H1 (cell line): ENCODE results near the gene PLCB4. TPM values are rescaled to one million over a fixed set of nuclear protein-coding genes. Genes with fewer than 3 reads are reported as not detected.

Experiments
- CTCF ChIA-PET: fragments of 300-600 bp; sonication (Branson Sonifier 250); formaldehyde crosslinking; loops from one replicate; lab custom pipeline; 2021; ENCODE audit not compliant: partially characterized antibody; lab: Charles Lee
- POLR2A ChIA-PET: fragments of 300-600 bp; sonication (Branson Sonifier 250); formaldehyde crosslinking; loops from one replicate; lab custom pipeline; 2021; ENCODE audit warnings: inconsistent platforms; ENCODE audit not compliant: partially characterized antibody; lab: Charles Lee
- DNase-seq, 2 experiments: peaks; one replicate each; pipeline versions ENCODE4 v3.0.0 to v3.0.0-alpha.2; 2010 to 2022; ENCODE audit warnings: low spot score in 2 of 2, low read depth in 1 of 2, mixed read lengths in 1 of 2
- FAIRE-seq: peaks from 2 replicates; lab custom pipeline; 2011; peaks lifted over from hg19 to GRCh38; lab: Jason Lieb, UNC
- H2AFZ ChIP-seq: 2 replicates; pipeline ENCODE4 v1.8.1; 2012; ENCODE audit warnings: low read length, inconsistent platforms
- H2AK5ac ChIP-seq: 2 replicates; pipeline ENCODE4 v1.6.1; 2013; ENCODE audit warnings: low read depth, low read length
- H2BK120ac ChIP-seq: replicated peaks from 2 replicates; pipeline ENCODE3; 2013; ENCODE audit warnings: low read depth, low read length, inconsistent platforms
- H2BK12ac ChIP-seq: 2 replicates; pipeline ENCODE4 v1.6.1; 2013; ENCODE audit warnings: low read depth, low read length
- H2BK15ac ChIP-seq: 2 replicates; pipeline ENCODE4 v1.6.1; 2013; ENCODE audit warnings: low read length
- H2BK20ac ChIP-seq: 2 replicates; pipeline ENCODE4 v1.6.1; 2013; ENCODE audit warnings: low read length
- H2BK5ac ChIP-seq: 2 replicates; pipeline ENCODE4 v1.6.1; 2013; ENCODE audit warnings: low read depth, low read length
- H3K14ac ChIP-seq: 2 replicates; pipeline ENCODE4 v1.6.1; 2013; ENCODE audit warnings: inconsistent platforms; ENCODE audit not compliant: insufficient read length
- H3K18ac ChIP-seq: 2 replicates; pipeline ENCODE4 v1.6.1; 2013; ENCODE audit warnings: low read length; ENCODE audit errors: extremely low read depth
- H3K23ac ChIP-seq: 2 replicates; pipeline ENCODE4 v1.6.1; 2013; ENCODE audit warnings: inconsistent platforms; ENCODE audit not compliant: insufficient read length
- H3K23me2 ChIP-seq: 2 replicates; pipeline ENCODE4 v1.6.1; 2013; ENCODE audit warnings: low read depth, low read length
- H3K27ac ChIP-seq: 2 replicates; pipeline ENCODE4 v1.6.1; 2011; ENCODE audit warnings: low read depth, low read length, inconsistent platforms
- H3K27me3 ChIP-seq, 4 experiments: replicated peaks in 1 of 4; 1 replicate in 1 of 4; 2 replicates in 3 of 4; pipeline versions ENCODE4 v1.6.1 to v1.8.1; 2011 to 2013; ENCODE audit warnings: low read length in 3 of 4, mild to moderate bottlenecking in 3 of 4, inconsistent platforms in 2 of 4, mixed read lengths in 2 of 4, moderate library complexity in 1 of 4; ENCODE audit not compliant: control insufficient read depth in 3 of 4, insufficient read depth in 3 of 4; ENCODE audit errors: extremely low read depth in 1 of 4
- H3K36me3 ChIP-seq, 4 experiments: 2 replicates each; pipeline versions ENCODE4 v1.6.1 to v1.8.1; 2011 to 2013; ENCODE audit warnings: mild to moderate bottlenecking in 4 of 4, low read length in 3 of 4, moderate library complexity in 2 of 4, control low read depth in 1 of 4, inconsistent platforms in 1 of 4; ENCODE audit not compliant: insufficient read depth in 4 of 4, control insufficient read depth in 2 of 4
- H3K4ac ChIP-seq: replicated peaks from 2 replicates; pipeline ENCODE3; 2013; ENCODE audit warnings: low read length, low read depth, mixed read lengths, inconsistent platforms; ENCODE audit not compliant: insufficient read length
- H3K4me1 ChIP-seq, 4 experiments: replicated peaks in 1 of 4; 1 replicate in 1 of 4; 2 replicates in 3 of 4; pipeline versions ENCODE4 v1.6.1 to v1.8.1; 2011 to 2013; ENCODE audit warnings: low read length in 3 of 4, inconsistent platforms in 2 of 4, mixed read lengths in 1 of 4; ENCODE audit not compliant: insufficient read depth in 4 of 4, control insufficient read depth in 3 of 4
- H3K4me2 ChIP-seq, 2 experiments: 2 replicates each; pipeline versions ENCODE4 v1.6.1 to v1.8.1; 2011 to 2013; ENCODE audit warnings: low read depth in 2 of 2, low read length in 2 of 2, control low read depth in 1 of 2, inconsistent platforms in 1 of 2, mild to moderate bottlenecking in 1 of 2; ENCODE audit not compliant: insufficient read depth in 1 of 2
- H3K4me3 ChIP-seq, 4 experiments: fragments of 200-600, 300-600 bp in 1 of 4; sonication (generic), shearing (Covaris generic), sonication (Bioruptor Twin) in 1 of 4; 2 replicates each; pipeline versions ENCODE4 v1.5.1 to v1.8.1; 2011 to 2016; ENCODE audit warnings: low read length in 4 of 4, low read depth in 3 of 4, control low read depth in 2 of 4, inconsistent platforms in 2 of 4, mild to moderate bottlenecking in 2 of 4, mixed read lengths in 1 of 4, moderate library complexity in 1 of 4; ENCODE audit not compliant: insufficient read depth in 2 of 4; ENCODE audit errors: extremely low read depth in 1 of 4
- H3K56ac ChIP-seq: replicated peaks from 2 replicates; pipeline ENCODE3; 2013; ENCODE audit warnings: low read depth, mild to moderate bottlenecking, mixed read lengths, low read length, inconsistent platforms; ENCODE audit not compliant: insufficient read length
- H3K79me1 ChIP-seq: 2 replicates; pipeline ENCODE4 v1.6.1; 2013; ENCODE audit warnings: low read depth, low read length, control low read depth
- H3K79me2 ChIP-seq, 2 experiments: 2 replicates each; pipeline versions ENCODE4 v1.6.1 to v1.8.1; 2012 to 2013; ENCODE audit warnings: low read length in 2 of 2, mild to moderate bottlenecking in 2 of 2, inconsistent platforms in 1 of 2; ENCODE audit not compliant: insufficient read depth in 2 of 2, control insufficient read depth in 1 of 2
- H3K9ac ChIP-seq, 4 experiments: replicated peaks in 1 of 4; 1 replicate in 1 of 4; 2 replicates in 3 of 4; pipeline versions ENCODE4 v1.6.1 to v1.8.1; 2011 to 2013; ENCODE audit warnings: low read depth in 3 of 4, low read length in 3 of 4, control low read depth in 2 of 4, mild to moderate bottlenecking in 2 of 4, moderate library complexity in 2 of 4, inconsistent platforms in 1 of 4; ENCODE audit errors: extremely low read depth in 1 of 4
- H3K9me3 ChIP-seq, 2 experiments: 2 replicates each; pipeline versions ENCODE4 v1.6.1 to v1.8.1; 2012 to 2013; ENCODE audit warnings: mild to moderate bottlenecking in 2 of 2, moderate library complexity in 2 of 2, control low read depth in 1 of 2, inconsistent platforms in 1 of 2, low read depth in 1 of 2, low read length in 1 of 2, mixed read lengths in 1 of 2; ENCODE audit not compliant: insufficient read depth in 2 of 2
- H4K20me1 ChIP-seq, 2 experiments: replicated peaks in 1 of 2; 2 replicates each; pipeline versions ENCODE3 to v1.8.1; 2011 to 2013; ENCODE audit warnings: inconsistent platforms in 2 of 2, low read length in 2 of 2, mild to moderate bottlenecking in 1 of 2; ENCODE audit not compliant: insufficient read depth in 2 of 2, control insufficient read depth in 1 of 2
- H4K5ac ChIP-seq: 2 replicates; pipeline ENCODE4 v1.6.1; 2013; ENCODE audit warnings: low read length, low read depth, mixed read lengths, inconsistent platforms; ENCODE audit not compliant: insufficient read length
- H4K8ac ChIP-seq: 2 replicates; pipeline ENCODE4 v1.8.0; 2013; ENCODE audit warnings: mild to moderate bottlenecking, moderate library complexity, low read length, inconsistent platforms; ENCODE audit not compliant: insufficient read depth; ENCODE audit errors: extremely low read depth
- H4K91ac ChIP-seq: replicated peaks from 2 replicates; pipeline ENCODE3; 2013; ENCODE audit warnings: low read length, mixed read lengths, inconsistent platforms; ENCODE audit not compliant: insufficient read length
- BACH1 ChIP-seq: IDR thresholded peaks from 2 replicates; pipeline ENCODE4 v1.6.1; 2012; ENCODE audit warnings: low read length, improper control_type of control experiment
- BCL11A ChIP-seq, 2 experiments: IDR thresholded peaks; one replicate each; pipeline ENCODE4 v1.6.1; 2011; ENCODE audit warnings: low read depth in 2 of 2, low read length in 2 of 2, mild to moderate bottlenecking in 2 of 2
- CHD1 ChIP-seq: IDR thresholded peaks from 2 replicates; pipeline ENCODE4 v1.6.1; 2012; ENCODE audit warnings: low read depth, low read length, improper control_type of control experiment
- CREB1 ChIP-seq: IDR thresholded peaks from 2 replicates; pipeline ENCODE4 v1.6.1; 2012; ENCODE audit warnings: inconsistent platforms
- FOSL1 ChIP-seq: IDR thresholded peaks from 2 replicates; pipeline ENCODE4 v1.6.1; 2011; ENCODE audit warnings: mild to moderate bottlenecking, low read depth, low read length, moderate library complexity; ENCODE audit not compliant: insufficient read depth
- HDAC2 ChIP-seq, 2 experiments: fragments of 300-600 bp in 1 of 2; sonication (generic) in 1 of 2; IDR thresholded peaks; 2 replicates each; pipeline ENCODE4 v1.6.1; 2011 to 2012; ENCODE audit warnings: low read depth in 2 of 2, low read length in 2 of 2, mild to moderate bottlenecking in 2 of 2, moderate library complexity in 2 of 2, borderline replicate concordance in 1 of 2, inconsistent platforms in 1 of 2
- HDAC6 ChIP-seq: IDR thresholded peaks from one replicate; pipeline ENCODE4 v1.7.1; 2012; ENCODE audit warnings: low read depth, mild to moderate bottlenecking, inconsistent platforms, low read length, moderate library complexity
- JUND ChIP-seq: IDR thresholded peaks from 2 replicates; pipeline ENCODE4 v1.6.1; 2011; ENCODE audit warnings: mild to moderate bottlenecking, improper control_type of control experiment, low read length
- MAFK ChIP-seq: IDR thresholded peaks from 2 replicates; pipeline ENCODE4 v1.6.1; 2012; ENCODE audit warnings: low read depth, mild to moderate bottlenecking, improper control_type of control experiment, low read length
- POU5F1 ChIP-seq: IDR thresholded peaks from 2 replicates; pipeline ENCODE4 v1.6.1; 2011; ENCODE audit warnings: low read depth, mild to moderate bottlenecking, low read length, moderate library complexity
- RAD21 ChIP-seq, 2 experiments: IDR thresholded peaks in 1 of 2; conservative IDR thresholded peaks in 1 of 2; 2 replicates each; pipeline ENCODE4 v1.6.1; 2011; ENCODE audit warnings: low read depth in 2 of 2, low read length in 2 of 2, improper control_type of control experiment in 1 of 2, inconsistent platforms in 1 of 2, mild to moderate bottlenecking in 1 of 2, moderate library complexity in 1 of 2
- SP1 ChIP-seq: IDR thresholded peaks from 2 replicates; pipeline ENCODE4 v1.6.1; 2011; ENCODE audit warnings: low read depth, low read length
- WGBS, 2 experiments: shearing (Covaris generic) in 1 of 2; methylation state at CpG; one replicate each; pipeline versions ENCODE4 v1.1.6 to v1.1.7; 2013 to 2015; ENCODE audit warnings: low lambda C conversion rate in 2 of 2, mixed read lengths in 2 of 2, inconsistent platforms in 1 of 2, low coverage in 1 of 2, missing lambda C conversion rate in 1 of 2; ENCODE audit not compliant: insufficient replicate concordance in 2 of 2, insufficient coverage in 1 of 2, insufficient read length in 1 of 2; ENCODE audit errors: extremely low coverage in 1 of 2, missing lambda C conversion rate in 1 of 2; 5-methylcytosine and 5-hydroxymethylcytosine counted together
- polyA plus RNA-seq, 7 experiments: library from polyadenylated mRNA; depleted of rRNA in 3 of 7; stranded (reverse) in 5 of 7; unstranded in 2 of 7; fragments of >200 nt in 5 of 7; fragments of 200-250 nt in 2 of 7; gene quantifications; 1 replicate in 5 of 7; 2 replicates in 1 of 7; 4 replicates in 1 of 7; pipeline versions ENCODE4 v1.2.1 to v1.2.3, GENCODE V29; 2011 to 2013; ENCODE audit warnings: missing spikeins in 2 of 7, mixed read lengths in 2 of 7
- total RNA-seq: library from RNA; stranded (reverse); fragmentation: NEBNext Ultra II Directional; extraction: Animal tissue kit (Norgen Biotek cat#: 25700); gene quantifications from 2 replicates; pipeline ENCODE4 v1.2.1, GENCODE V29; 2021
- TF ChIP-seq, protein P1 (sequence below): IDR thresholded peaks from 2 replicates; pipeline ENCODE4 v1.6.1; 2011; ENCODE audit warnings: low read length, improper control_type of control experiment

Gene PLCB4
- total and polyA plus RNA-seq, 2 of the 8 experiments (the other 6 are each of a cell fraction or from before 2014, with no cell fraction given): 3.2 to 14.1 TPM

DNA sequence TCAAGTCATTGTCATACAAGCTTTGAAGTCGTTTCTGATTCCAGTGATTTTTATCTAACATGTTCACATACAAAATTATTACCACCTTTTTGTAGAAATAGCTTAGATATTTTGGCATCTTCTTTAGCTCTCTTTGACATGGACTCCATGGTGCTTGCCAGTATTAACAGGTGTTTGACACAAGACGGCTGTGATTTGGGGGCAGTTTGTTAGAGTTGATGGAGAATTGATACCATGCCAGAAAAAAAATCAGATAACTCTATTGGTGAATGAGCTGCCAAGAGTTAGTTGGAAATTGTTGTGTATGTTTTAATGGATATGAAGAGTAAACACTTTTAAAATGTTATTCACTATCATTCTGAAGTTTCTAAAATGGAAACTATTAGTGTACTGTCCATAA is 298.9 kb downstream of the PLCB4 start:
- H3K56ac ChIP-seq: no peak overlapping the region
- no peaks in the 10 kb centered on the region for H4K20me1 ChIP-seq
- H3K23me2 ChIP-seq: no peaks in the 10 kb centered on the region
- no peaks in the 10 kb centered on the region for H3K27me3 ChIP-seq
- no peak overlapping the region for H3K4ac ChIP-seq
- no peak overlapping the region for H2BK15ac ChIP-seq
- H4K8ac ChIP-seq: no peak overlapping the region
- WGBS, 2 experiments: 87% methylated on average over 2 of the region's 2 CpGs; no CpG with 5 or more reads in 1 of the 2 experiments
- H3K79me1 ChIP-seq: no peaks in the 10 kb centered on the region
- H2AK5ac ChIP-seq: no peak overlapping the region
- no peaks in the 10 kb centered on the region for H3K79me2 ChIP-seq
- no peaks in the 10 kb centered on the region for H3K9me3 ChIP-seq
- H3K27ac ChIP-seq: no peak overlapping the region
- no peak overlapping the region for H3K18ac ChIP-seq
- H2BK120ac ChIP-seq: no peak overlapping the region
- H3K36me3 ChIP-seq: no peaks in the 10 kb centered on the region; a peak in 1 of 8 replicates
- no peaks in the 10 kb centered on the region for H3K4me1 ChIP-seq
- no peak overlapping the region for H4K91ac ChIP-seq
- DNase-seq: no peak
- no peak overlapping the region for H3K4me3 ChIP-seq
- TF ChIP-seq SP1 (no peak), HDAC6 (no peak), CHD1 (no peak), CREB1 (no peak), POU5F1 (no peak), MAFK (no peak), BCL11A (IDR thresholded peaks at IDR 0.05; ENCODE audit: low read depth in 2 of 2, low read length in 2 of 2) (no peak), RAD21 (IDR thresholded peaks at IDR 0.05 in 1 of 2, conservative IDR thresholded peaks at IDR 0.05 in 1 of 2; ENCODE audit: low read depth in 2 of 2, low read length in 2 of 2) (no peak), FOSL1 (no peak), JUND (no peak), HDAC2 (IDR thresholded peaks at IDR 0.05; ENCODE audit: borderline replicate concordance in 1 of 2, low read depth in 2 of 2, low read length in 2 of 2) (no peak), BACH1 (no peak)
- TF ChIP-seq, protein P1, sequence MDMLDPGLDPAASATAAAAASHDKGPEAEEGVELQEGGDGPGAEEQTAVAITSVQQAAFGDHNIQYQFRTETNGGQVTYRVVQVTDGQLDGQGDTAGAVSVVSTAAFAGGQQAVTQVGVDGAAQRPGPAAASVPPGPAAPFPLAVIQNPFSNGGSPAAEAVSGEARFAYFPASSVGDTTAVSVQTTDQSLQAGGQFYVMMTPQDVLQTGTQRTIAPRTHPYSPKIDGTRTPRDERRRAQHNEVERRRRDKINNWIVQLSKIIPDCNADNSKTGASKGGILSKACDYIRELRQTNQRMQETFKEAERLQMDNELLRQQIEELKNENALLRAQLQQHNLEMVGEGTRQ: no peak
- CTCF ChIA-PET: interaction anchor here (0.8 to 2.0 kb wide), 3 partner anchors 8 to 28 kb away, joined by 3 to 4 read pairs (median 3); no protein-coding TSS in a partner anchor
- FAIRE-seq: no peak
- H3K4me2 ChIP-seq: no peak overlapping the region
- no peak overlapping the region for H2BK20ac ChIP-seq
- no peak overlapping the region for H4K5ac ChIP-seq
- H2BK12ac ChIP-seq: no peak overlapping the region
- no peak overlapping the region for H2BK5ac ChIP-seq
- no peak overlapping the region for H3K23ac ChIP-seq
- no peak overlapping the region for H3K9ac ChIP-seq
- no peak overlapping the region for H2AFZ ChIP-seq
- H3K14ac ChIP-seq: no peak overlapping the region
- POLR2A ChIA-PET: no interaction called here
